Measurements from ENCODE around the gene LRRC17.
A peak's percentile ranks its signal among the peaks of the same experiment; 100 is the strongest.

GRCh38 chr7:102917436-102918353 is 4.9 kb downstream of the LRRC17 start:
- TF ChIP-seq CTCF (IDR thresholded peaks at IDR 0.05; ENCODE audit: low read length) (peak; percentile 25; the same call in 1 of the 2 replicates), EZH2 (IDR thresholded peaks at IDR 0.05; ENCODE audit: borderline replicate concordance, low read length) (no peak)
